ENCODE results near the gene PLSCR3.

PLSCR3 gene

DNA sequence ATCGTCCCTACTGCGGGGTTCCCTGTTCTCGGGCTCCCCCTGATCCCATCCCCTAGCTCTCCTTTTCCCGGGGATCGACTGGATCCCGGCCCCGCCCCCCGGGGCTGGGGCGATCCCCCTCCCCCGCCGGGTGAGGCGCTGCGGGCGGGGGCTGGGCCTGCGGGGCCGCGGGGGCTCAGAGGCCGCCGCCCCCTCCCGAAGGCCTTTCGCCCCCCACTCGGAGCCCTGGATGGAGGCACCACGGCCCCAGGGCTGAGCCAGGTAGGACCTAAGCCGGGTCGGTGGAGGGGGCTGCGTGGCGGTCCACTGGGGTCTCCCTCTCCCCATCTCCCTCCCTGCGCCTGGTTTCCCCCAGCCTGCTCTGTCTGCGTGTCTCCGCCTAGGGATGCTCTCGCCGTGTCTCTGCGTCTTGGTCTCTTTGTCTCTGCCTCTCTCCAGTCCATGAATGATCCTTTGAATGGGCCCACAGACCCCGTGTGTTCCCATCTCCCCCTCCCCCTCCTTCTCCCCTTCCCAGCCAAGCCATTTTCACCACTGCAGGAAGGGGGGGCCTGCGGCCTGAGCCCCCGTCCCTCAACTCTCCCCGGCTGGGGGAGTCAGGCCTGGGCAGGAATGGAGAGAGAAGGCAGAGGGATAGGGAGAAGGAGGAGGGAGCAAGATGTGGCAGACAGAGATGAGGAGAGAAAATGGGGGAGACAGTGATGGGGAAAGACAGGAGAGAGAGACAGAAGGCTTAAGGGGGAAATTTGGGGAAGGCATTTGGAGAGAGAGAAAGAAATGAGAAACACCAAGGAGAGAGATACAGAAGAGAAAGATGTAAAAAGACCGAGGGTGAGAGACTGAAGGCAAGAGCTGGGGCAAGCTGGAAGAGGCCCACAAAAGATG is 11.3 kb upstream of the PLSCR3 start:
- peak; percentile 50 for DNase-seq (ENCODE audit: low spot score)

DNA sequence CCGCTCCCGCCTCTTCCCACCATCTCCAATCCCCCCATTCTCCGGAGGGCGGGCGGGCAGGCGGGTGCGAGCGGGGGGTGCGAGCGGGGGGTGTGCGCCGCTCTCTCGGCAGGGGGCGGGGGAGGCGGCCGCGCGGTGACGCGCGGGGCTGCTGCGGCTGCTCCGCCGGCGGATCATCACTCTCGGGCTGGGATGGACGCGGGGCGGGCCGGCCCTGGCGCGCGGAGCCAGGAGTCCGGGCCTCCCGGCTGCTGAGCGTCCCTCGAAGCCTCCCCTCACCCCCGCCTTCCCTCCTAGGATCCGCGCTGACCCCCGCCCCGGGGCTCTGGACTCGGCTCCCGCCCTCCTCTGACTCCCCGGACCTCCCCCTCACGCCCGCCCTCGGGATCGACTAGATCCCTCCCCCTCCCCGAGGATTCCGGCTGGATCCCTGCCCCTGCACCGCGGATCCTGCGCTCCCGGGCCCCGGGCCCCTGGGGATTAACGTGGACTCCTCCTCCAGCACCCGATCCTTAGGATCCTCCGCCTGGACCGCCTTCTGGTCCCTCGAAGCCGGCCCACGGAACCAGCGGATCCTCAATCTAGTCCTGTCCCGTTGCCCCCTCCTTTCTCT is 10.5 kb upstream of the PLSCR3 start:
- peak; percentile 89 for DNase-seq (ENCODE audit: low spot score)

DNA sequence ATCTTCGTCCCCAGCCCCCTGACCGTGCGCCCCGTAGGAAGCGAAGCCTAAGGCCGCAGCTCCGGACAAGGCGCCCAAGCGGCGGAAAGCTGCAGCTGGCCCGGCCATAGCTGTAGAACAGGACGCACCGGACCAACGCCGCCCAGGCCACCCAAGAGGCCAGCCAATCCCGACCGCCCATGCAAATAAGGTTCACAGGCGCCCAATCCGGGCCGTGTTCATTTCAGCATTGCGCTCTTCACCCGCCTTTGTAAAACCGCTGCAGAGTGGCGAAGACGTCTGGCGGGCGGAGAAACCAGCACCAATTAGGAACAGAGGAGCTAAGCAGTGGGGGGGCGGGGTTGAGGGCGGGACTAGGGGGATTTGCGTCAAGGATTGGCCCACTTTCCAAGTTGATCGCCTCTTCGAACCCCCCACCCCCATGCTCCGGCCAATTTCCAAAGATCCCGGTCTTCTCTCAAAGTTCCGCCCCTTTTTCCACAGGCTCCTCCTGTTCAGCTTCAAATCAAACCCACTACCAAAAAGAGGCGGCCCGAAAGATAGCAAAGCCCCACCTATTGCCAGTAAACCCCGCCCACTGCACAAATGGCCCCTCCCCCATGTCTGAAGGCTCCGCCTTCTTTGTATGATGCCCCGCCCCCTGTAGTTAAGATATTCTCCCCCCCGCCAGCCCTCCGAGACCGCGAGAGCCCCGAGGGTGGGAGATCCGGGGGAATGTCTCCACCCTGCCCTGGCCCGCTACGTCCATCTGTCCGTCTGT is 9.8 kb upstream of the PLSCR3 start, which contains the start of gene TMEM256:
Gene TMEM256 (minus strand): TSS at position 121 of the 760 bp plus-strand sequence. CDS start 13 bp downstream, at position 108.
- DNase-seq (ENCODE audit: low spot score), result peak; percentile 97

DNA sequence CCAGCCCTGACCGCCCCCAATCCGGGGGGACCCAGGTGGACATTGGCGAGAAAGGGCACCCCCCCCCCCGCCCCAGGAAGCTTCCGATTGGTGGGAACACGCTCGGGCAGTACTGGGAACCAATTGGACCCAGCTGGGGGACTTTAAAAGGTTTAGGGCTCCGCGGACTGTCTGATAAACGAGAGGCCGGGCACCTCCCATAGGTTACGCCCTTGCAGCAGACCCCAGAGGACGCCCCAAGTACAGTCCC is 9.3 kb upstream of the PLSCR3 start:
- peak; percentile 85 for DNase-seq (ENCODE audit: low spot score)

DNA sequence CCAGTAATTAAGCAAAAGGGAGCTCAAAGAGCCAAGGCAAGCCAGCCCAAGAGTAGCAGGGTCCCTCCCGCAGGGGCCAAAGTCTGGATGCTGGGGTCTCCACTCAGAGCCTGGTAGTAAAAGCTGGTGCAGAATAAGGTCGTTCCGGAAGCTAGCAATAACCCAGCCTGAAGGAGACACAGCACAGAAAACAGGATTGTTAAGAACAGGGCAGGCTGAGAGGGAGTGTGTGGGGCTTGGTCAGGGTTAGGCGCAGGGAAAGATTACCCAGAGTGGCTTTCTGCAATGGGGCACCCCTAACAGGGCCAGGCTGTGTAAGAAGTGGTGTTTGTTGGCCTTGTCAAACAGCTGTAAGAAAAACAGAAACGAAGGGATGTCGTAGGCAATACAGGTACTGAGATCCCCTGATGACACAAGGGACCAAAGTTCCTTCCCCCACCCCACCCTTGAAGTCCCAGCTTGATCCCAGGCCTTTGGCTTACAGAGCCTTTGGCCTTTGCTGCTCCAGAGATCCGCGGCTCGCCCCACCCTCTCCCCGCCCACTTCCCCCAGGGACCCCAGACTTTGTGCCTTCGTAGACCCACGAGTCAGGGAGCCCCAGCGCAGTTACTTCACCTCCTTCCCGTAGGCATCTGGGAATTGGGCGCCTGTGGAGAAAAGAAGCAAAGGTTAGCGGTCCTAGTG is 8.9 kb upstream of the PLSCR3 start:
- DNase-seq (ENCODE audit: low spot score), result no peak

DNA sequence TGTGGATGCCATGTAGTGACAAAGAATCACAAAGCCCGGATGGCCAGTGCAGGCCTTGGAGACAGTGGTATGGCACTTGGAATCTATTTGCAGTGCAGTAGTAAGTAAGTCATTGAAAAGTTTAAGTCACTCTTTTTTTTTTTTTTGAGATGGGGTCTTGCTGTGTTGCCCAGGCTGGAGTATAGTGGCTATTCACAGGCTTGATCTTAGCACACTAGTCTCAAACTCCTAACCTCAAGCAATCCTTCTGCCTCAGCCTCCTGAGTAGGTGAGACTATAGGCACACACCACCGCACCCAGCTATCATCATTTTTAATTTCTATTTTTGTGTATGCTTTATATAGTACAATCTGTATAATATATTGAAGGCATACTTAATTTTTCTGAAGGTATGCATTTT is 4.3 kb upstream of the PLSCR3 start:
- DNase-seq (ENCODE audit: low spot score), result no peak

DNA sequence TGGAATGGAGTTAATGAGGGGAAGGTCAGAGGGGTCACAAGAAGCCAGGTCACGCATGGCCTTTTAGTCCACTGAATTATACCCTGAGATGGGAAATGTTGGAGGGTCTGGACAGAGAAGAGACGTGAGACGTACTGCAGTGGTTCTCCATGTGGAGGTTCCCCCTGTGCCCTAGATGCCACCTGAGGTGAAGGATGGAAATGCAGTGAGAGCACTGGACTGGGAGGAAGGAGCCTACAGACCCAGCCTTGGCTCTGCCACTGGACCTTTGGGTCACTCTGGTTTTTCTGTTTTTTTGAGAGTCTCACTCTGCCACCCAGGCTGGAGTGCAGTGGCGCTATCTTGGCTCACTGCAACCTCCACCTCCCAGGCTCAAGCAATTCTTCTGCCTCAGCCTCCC is 1.8 kb upstream of the PLSCR3 start:
- DNase-seq (ENCODE audit: low spot score), result no peak

DNA sequence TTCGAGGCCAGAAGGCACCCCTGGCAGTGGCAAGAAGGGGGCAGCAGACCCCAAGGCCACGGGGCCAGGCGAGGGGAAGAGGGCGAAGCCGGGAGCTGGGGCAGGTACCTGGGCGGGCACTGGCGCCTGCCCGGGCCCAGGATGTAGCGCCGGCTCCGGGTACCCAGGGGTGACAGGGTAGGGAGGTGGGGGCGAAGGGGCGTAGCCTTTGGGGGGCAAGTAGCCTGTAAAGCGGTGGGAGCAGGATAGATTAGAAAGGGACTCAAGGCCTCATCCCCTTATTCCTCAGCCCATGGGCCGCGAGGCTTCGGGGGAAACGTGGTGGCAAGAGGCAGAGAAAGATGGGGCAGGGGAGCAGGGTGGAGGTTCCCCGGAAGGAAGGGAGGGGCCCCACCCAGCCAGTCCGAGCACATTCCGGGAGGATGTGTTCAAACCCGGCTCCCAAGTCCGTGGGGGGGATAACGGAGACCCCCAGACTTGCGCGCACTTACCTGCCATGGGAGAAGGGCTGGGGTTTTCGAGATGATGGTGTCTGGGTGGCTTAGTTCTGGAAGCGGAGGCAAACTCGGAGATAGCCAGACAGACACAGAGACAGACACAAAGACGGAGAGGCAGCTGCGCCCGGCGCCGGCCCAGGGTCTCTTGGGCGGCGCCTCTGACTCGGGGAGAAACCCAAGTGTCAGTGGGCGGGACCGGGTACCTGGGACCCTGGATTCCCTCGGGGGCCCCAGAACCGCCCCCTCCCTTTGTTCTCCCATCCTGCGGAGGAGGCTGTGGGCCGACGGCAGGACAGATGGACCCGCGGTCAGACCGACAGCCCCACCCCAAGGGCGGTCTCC is 493 bp downstream of the PLSCR3 start:
- peak; percentile 71 for DNase-seq (ENCODE audit: low spot score)

DNA sequence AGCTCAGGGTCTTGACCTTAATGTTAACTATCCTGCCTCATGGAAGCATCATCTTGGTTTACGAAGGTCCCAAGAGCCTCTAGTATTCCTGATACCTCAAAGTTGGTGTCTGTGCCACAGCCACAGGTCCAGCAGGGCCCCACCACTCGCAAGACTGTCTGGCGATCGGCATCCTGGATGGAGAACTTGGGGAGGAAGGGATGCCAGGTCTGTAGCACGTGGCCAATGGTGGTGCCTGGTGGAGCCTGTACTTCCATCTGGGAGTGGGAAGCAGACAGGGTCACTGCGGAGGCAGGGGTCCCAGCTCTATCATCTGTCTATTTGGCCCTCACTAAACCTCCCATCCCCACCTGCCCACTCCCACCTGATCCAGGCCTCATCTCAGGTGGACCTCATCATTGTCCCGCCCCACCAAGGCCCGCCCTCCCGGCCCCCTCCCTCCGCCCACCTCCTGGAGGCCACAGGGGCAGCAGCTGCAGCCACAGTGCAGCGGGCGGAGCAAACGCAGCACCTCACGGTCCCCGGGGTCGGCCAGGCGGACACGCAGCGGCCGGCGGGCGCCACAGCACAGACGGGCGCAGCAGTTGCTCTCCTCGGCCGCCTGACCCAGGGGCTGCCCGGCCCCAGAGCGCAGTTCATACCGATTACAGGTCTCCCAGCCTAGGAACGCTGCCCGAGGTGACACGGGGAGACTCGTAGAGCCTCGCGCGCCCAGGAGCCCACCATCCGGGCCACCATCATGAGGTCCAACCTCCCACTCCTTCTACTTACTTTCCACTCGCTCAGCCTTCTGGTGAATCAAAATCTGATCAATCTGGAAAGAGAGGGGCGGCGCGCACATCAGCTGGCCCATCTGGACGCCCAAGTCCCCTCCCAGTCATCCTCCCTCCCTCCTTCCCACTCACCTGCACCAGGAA is 1.4 kb downstream of the PLSCR3 start:
- no peak for DNase-seq (ENCODE audit: low spot score)

DNA sequence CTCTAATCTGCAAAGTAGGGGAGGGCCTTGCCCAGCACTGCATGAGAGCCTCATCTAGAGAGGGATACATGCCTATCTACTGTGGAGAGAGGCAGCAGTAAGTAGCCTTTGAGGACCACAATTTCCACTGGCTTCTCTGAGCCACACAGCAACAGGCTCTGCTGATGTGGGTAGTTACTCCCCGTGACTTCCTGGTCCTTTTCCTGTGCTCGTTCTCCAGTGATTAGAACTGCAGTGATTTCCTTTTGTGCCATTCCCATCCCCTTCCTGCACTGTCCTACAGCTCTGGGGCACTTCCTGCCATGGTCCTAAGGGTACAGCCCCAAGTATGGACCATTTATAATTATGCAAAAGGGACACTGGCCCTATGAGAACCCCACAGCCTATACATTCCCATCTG is 3.0 kb downstream of the PLSCR3 start:
- DNase-seq (ENCODE audit: low spot score), result no peak

DNA sequence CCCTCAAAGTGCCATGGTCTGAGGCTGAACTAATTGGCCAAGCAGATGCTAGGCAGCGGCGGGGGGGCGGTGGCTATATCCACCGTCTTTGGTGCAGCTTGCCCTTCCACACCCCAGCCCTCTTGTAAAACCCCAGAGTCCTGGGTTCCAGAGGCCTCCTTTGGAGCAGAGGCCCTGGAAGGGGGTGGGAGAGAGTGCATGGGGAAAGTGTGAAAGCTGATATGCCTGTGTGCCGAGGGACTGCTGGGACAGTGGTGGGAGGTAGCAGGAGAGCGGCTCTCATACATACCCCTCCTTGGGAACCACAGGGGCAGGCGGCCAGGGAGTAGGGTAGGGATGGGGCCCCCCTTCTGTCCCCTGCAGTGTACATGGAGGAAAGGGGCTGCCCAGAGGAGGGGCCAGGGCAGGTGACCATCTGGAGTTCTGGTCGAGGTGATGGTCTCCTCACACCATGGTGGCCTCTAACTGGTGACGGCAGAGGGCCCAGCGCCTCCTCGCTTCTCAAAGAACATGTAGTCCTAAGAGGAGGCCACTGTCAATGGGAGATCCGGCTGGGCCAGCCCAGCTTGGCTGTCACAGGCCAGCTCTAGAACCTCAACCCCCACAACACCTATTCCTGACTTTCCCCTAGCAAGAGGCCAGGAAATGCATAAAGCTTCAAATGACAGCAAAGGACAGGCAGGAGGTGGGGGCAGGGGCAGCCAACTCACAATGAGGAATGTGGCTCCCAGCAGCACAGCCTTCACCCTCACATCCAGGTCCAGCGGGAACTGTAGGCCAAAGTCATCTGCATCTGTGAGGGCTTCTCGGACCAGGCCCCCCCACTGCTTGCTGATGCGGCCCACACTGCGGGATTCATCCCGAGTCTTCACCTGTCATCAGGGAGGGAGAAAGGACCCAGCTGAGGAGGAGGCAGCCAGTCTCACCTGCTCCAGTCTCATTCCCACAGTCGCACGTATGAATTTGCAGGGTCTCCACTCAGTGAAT is 4.1 kb downstream of the PLSCR3 start:
- DNase-seq (ENCODE audit: low spot score), result no peak

DNA sequence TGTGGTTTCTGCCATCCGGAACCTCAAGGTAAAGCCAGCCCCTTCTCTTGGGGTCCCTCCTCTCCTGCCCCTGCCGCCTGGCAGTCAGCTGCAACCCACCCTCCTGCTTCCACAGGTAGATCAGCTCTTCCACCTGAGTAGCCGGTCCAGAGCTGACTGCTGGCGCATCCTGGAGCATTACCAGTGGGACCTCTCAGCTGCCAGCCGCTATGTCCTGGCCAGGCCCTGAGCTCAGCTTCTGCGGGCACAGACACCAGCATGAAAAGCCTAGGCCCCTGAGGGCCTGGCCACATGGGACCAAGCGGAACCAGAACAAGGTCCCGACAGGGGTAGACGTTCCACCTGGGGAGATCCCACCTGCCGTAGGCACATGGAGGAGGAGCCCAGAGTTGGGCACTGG is 5.5 kb downstream of the PLSCR3 start:
- no peak for DNase-seq (ENCODE audit: low spot score)

DNA sequence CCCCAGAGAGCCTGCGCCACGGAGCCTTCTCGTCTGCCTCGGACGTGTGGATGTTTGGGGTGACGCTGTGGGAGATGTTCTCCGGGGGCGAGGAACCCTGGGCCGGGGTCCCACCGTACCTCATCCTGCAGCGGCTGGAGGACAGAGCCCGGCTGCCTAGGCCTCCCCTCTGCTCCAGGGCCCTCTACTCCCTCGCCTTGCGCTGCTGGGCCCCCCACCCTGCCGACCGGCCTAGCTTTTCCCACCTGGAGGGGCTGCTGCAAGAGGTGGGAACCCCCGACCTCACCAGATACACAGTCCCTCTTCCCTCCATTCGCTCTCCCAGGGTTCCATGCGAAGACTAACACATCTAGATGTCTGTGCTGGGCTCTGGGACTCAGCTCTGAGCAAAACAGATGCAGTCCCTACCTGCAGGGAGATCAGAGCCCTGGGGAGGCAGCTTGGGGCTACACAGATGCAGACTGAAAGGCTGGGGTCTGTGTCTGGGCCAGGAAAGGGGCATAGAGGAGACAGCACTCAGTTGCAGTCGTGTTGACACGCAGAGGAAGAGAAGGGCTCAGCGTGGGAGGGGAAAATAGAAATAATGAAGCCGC is 9.7 kb downstream of the PLSCR3 start:
- DNase-seq (ENCODE audit: low spot score), result no peak

DNA sequence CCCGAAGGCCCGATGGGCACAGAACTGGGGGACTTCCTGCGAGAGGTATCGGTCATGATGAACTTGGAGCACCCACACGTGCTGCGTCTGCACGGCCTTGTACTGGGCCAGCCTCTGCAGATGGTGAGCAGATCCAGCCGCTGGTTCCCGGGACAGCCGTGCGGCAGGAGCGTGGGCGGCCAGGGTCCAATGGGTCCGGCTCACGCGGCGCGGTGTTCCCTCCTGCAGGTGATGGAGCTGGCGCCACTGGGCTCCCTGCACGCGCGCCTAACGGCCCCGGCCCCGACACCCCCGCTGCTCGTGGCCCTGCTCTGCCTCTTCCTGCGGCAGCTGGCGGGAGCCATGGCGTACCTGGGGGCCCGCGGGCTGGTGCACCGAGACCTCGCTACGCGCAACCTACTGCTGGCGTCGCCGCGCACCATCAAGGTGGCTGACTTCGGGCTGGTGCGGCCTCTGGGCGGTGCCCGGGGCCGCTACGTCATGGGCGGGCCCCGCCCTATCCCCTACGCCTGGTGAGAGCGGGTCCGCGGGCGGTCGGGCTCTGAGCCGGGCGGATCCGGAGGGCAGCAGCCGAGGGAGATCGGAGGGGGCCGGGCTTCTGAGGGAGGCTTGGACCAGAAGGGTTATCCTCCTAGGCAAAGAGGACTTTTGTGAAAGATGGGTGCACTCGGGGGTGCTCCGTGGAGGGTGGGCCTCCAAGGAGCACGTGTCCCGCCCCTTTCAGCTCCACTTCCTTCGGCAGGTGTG is 10.4 kb downstream of the PLSCR3 start:
- peak; percentile 77 for DNase-seq (ENCODE audit: low spot score)

DNA sequence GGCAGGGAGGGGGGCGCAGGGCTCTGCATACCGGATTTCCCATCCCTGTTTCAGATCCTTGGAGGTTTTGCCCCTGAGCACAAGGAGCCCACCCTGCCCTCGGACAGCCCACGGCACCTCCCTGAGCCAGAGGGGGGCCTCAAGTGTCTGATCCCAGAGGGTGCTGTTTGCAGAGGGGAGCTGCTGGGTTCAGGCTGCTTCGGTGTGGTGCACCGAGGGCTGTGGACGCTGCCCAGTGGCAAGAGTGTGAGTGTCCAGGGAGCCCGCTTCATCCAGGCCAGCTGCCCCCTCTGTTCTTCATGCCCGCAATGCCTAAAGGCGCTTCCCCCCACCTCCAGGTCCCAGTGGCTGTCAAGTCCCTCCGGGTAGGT is 11.0 kb downstream of the PLSCR3 start:
- DNase-seq (ENCODE audit: low spot score), result no peak

DNA sequence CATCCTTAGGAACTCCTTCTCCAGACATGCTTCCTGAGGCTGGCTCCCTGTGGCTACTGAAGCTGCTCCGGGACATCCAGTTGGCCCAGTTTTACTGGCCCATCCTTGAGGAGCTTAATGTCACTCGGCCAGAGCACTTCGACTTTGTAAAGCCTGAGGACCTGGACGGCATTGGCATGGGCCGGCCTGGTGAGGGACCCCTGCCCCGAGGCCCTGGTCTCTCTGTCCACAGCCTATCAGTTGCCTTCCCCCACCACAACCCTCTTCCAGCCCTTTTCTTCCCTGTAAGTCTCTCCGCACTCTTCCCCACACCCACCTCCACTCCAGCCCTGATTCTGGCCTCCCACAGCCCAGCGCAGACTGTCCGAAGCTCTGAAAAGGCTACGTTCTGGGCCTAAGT is 11.4 kb downstream of the PLSCR3 start:
- no peak for DNase-seq (ENCODE audit: low spot score)

DNA sequence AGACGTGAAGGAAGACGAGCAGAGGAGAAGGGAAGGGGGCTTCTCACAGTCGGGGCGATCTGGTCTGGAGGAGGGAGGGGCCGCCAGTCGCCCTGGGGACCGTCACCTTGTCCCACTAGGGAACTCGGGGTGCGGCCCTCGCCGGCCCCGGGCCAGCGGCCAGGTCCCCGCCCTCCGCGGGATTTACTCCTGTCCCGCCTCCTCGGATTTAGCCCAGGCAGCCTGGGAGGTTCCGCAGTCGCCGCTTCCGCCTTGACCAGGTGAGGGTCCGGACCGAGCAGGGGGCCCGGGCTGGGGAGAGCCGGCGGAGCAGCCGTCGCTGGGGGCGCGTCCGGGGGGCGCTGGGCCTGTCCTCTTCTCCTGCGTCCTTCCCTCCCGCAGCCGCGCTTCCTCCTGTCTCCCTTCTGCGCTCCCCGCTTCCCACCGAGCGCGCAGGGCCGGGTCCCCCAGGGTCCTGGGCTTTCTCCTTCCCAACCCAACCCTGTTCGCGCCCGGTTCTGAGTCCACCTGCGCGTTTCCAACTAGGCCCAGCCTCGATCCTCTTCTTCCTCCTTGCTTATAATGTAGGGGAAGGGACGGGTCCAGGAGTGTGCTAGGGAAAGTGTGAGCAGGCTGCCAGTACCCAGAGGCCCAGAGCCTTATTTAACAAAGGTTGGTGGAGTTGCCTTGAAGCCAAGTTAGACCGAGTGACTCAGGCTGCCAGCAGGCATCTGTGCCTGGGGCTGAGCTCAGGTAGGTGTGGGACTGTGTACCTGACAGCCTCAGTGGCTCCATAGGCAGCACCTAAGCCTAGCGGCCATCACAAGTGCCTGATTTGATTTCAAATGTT is 13.3 kb downstream of the PLSCR3 start, which contains the start of gene TNK1:
Gene TNK1 (plus strand): TSS at position 235 of the 829 bp plus-strand sequence. CDS start 1,838 bp downstream, outside the sequence.
- DNase-seq (ENCODE audit: low spot score), result peak; percentile 48
